GM21447 (cell line): ENCODE measurements around the gene SEMA6A.
"Not testable (repeated sequence)": the region's sequence is repeated elsewhere in the genome, so short reads cannot be mapped to it uniquely, and the experiment has no call there.

Experiments used
- ATAC-seq: cut with Tn5 transposase; IDR thresholded peaks from one replicate; pipeline ENCODE4 v1.9.1; 2021; ENCODE audit not compliant: unreplicated experiment

Gene SEMA6A

GRCh38 chr5:116550082-116550481 is 24.5 kb downstream of the SEMA6A start:
- no peak for ATAC-seq

- no peak for ATAC-seq
These were observed 27.9 kb downstream of the SEMA6A start for GRCh38 chr5:116546743-116547124.

GRCh38 chr5:116546033-116546742 is 28.4 kb downstream of the SEMA6A start:
- ATAC-seq: no peak

GRCh38 chr5:116545465-116545864 is 29.2 kb downstream of the SEMA6A start:
- ATAC-seq: not testable (repeated sequence)

GRCh38 chr5:116544531-116545241 is 29.9 kb downstream of the SEMA6A start:
- ATAC-seq: no peak

- ATAC-seq: no peak
These were observed 31.1 kb downstream of the SEMA6A start for GRCh38 chr5:116543501-116543900.

GRCh38 chr5:116542619-116543018 is 32.0 kb downstream of the SEMA6A start:
- ATAC-seq: no peak

GRCh38 chr5:116539222-116539621 is 35.4 kb downstream of the SEMA6A start:
- ATAC-seq: no peak

- ATAC-seq: no peak
These were observed 38.1 kb downstream of the SEMA6A start for GRCh38 chr5:116536316-116537083.

GRCh38 chr5:116534964-116535651 is 39.5 kb downstream of the SEMA6A start:
- no peak for ATAC-seq

- ATAC-seq: peak; percentile 64
These were observed 41.7 kb downstream of the SEMA6A start for GRCh38 chr5:116532762-116533525.

- ATAC-seq: no peak
These were observed 43.0 kb downstream of the SEMA6A start for GRCh38 chr5:116531635-116532034.

- ATAC-seq: no peak
These were observed 43.5 kb downstream of the SEMA6A start for GRCh38 chr5:116531117-116531516.

GRCh38 chr5:116530276-116530675 is 44.3 kb downstream of the SEMA6A start:
- ATAC-seq: no peak

GRCh38 chr5:116529615-116530014 is 45.0 kb downstream of the SEMA6A start:
- no peak for ATAC-seq

GRCh38 chr5:116528519-116529234 is 45.9 kb downstream of the SEMA6A start:
- no peak for ATAC-seq

GRCh38 chr5:116527582-116527981 is 47.0 kb downstream of the SEMA6A start:
- no peak for ATAC-seq

- no peak for ATAC-seq
These were observed 48.9 kb downstream of the SEMA6A start for GRCh38 chr5:116525674-116526073.

- no peak for ATAC-seq
These were observed 49.7 kb downstream of the SEMA6A start for GRCh38 chr5:116524966-116525365.
